GM19438 (cell line): ENCODE measurements around the gene ZHX3.
"Not testable (repeated sequence)": the region's sequence is repeated elsewhere in the genome, so short reads cannot be mapped to it uniquely, and the experiment has no call there.

Experiments used
- ATAC-seq: cut with Tn5 transposase; IDR thresholded peaks from one replicate; pipeline ENCODE4 v1.9.1; 2021; ENCODE audit warnings: low read depth; ENCODE audit not compliant: unreplicated experiment

Gene ZHX3

GRCh38 chr20:41334443-41335421 is 17.2 kb upstream of the ZHX3 start:
- ATAC-seq = no peak

GRCh38 chr20:41334036-41334435 is 16.5 kb upstream of the ZHX3 start:
- no peak for ATAC-seq

- no peak for ATAC-seq
Measured at GRCh38 chr20:41331731-41332130, 14.2 kb upstream of the ZHX3 start.

- no peak for ATAC-seq
Measured at GRCh38 chr20:41330941-41331340, 13.4 kb upstream of the ZHX3 start.

GRCh38 chr20:41330343-41330720 is 12.8 kb upstream of the ZHX3 start:
- ATAC-seq = no peak

GRCh38 chr20:41329435-41330342 is 12.2 kb upstream of the ZHX3 start:
- no peak for ATAC-seq

- no peak for ATAC-seq
Measured at GRCh38 chr20:41327178-41327577, 9.6 kb upstream of the ZHX3 start.

GRCh38 chr20:41320976-41321375 is 3.4 kb upstream of the ZHX3 start:
- no peak for ATAC-seq

- no peak for ATAC-seq
Measured at GRCh38 chr20:41320441-41320840, 2.9 kb upstream of the ZHX3 start.

GRCh38 chr20:41318271-41318649 is 729 bp upstream of the ZHX3 start:
- ATAC-seq = no peak

GRCh38 chr20:41316602-41317545 is 657 bp downstream of the ZHX3 start:
- ATAC-seq = peak; percentile 57

- ATAC-seq = no peak
Measured at GRCh38 chr20:41316051-41316450, 1.5 kb downstream of the ZHX3 start.

- ATAC-seq = no peak
Measured at GRCh38 chr20:41314386-41314785, 3.1 kb downstream of the ZHX3 start.

- ATAC-seq = not testable (repeated sequence)
Measured at GRCh38 chr20:41312009-41312408, 5.5 kb downstream of the ZHX3 start.

- ATAC-seq = no peak
Measured at GRCh38 chr20:41309817-41310216, 7.7 kb downstream of the ZHX3 start.

- ATAC-seq = no peak
Measured at GRCh38 chr20:41308726-41309413, 8.7 kb downstream of the ZHX3 start.

GRCh38 chr20:41308290-41308711 is 9.2 kb downstream of the ZHX3 start:
- ATAC-seq = no peak

GRCh38 chr20:41307021-41307420 is 10.5 kb downstream of the ZHX3 start:
- ATAC-seq = no peak

GRCh38 chr20:41306061-41306727 is 11.3 kb downstream of the ZHX3 start:
- ATAC-seq = peak; percentile 85
